ENCODE results near the gene F2. TPM values are rescaled to one million over a fixed set of nuclear protein-coding genes. Genes with fewer than 3 reads are reported as not detected.

The F2 gene
- total RNA-seq, 4 donors from 2014 or later = not detected

GRCh38 chr11:46755962-46756361 is 36.9 kb downstream of the F2 start:
- TF ChIP-seq CTCF (IDR thresholded peaks at IDR 0.05; ENCODE audit: low read depth) = no peak

- no peak for TF ChIP-seq CTCF (IDR thresholded peaks at IDR 0.05; ENCODE audit: low read depth)
These were observed 40.2 kb downstream of the F2 start for GRCh38 chr11:46759196-46759595.

GRCh38 chr11:46760429-46761128 is 41.6 kb downstream of the F2 start:
- no peak for TF ChIP-seq CTCF (IDR thresholded peaks at IDR 0.05; ENCODE audit: low read depth)

- TF ChIP-seq CTCF (IDR thresholded peaks at IDR 0.05; ENCODE audit: low read depth) = no peak
These were observed 42.8 kb downstream of the F2 start for GRCh38 chr11:46761807-46762206.

GRCh38 chr11:46762248-46762647 is 43.2 kb downstream of the F2 start:
- no peak for TF ChIP-seq CTCF (IDR thresholded peaks at IDR 0.05; ENCODE audit: low read depth)

GRCh38 chr11:46766656-46767055 is 47.6 kb downstream of the F2 start:
- no peak for TF ChIP-seq CTCF (IDR thresholded peaks at IDR 0.05; ENCODE audit: low read depth)

- TF ChIP-seq CTCF (IDR thresholded peaks at IDR 0.05; ENCODE audit: low read depth) = no peak
These were observed 50.7 kb downstream of the F2 start for GRCh38 chr11:46769636-46770221.

Measured in subcutaneous adipose tissue (tissue), 4 donors.